Brain microvascular endothelial cell (primary cell): ENCODE measurements around the gene UNC13B.

Experiments used
- DNase-seq: peaks from one replicate; pipeline ENCODE4 v3.0.0-alpha.2; 2020
- H3K27ac ChIP-seq: fragments of 250-450 bp; sonication (Bioruptor Pico); 2 replicates; pipeline ENCODE4 v1.5.1; 2020; ENCODE audit warnings: mild to moderate bottlenecking, moderate library complexity
- H3K27me3 ChIP-seq: fragments of 250-450 bp; sonication (Bioruptor Pico); replicated peaks from 2 replicates; pipeline ENCODE4 v1.5.1; 2020; ENCODE audit warnings: mild to moderate bottlenecking
- H3K36me3 ChIP-seq: fragments of 250-450 bp; sonication (Bioruptor Pico); replicated peaks from 2 replicates; pipeline ENCODE4 v1.5.1; 2020; ENCODE audit warnings: mild to moderate bottlenecking
- H3K4me3 ChIP-seq: 2 replicates; pipeline ENCODE4 v1.5.1; 2011; ENCODE audit warnings: low read depth, mild to moderate bottlenecking, control low read depth, low read length, moderate library complexity
- CTCF ChIP-seq: IDR thresholded peaks from 2 replicates; pipeline ENCODE4 v1.5.1; 2011; ENCODE audit warnings: low read depth, mild to moderate bottlenecking, moderate library complexity, low read length, control low read depth, inconsistent platforms; ENCODE audit errors: missing control alignments
- in situ Hi-C: cut with HindIII; loops from 2 replicates; pipeline ENCODE4 v1.10.0; 2017; ENCODE audit warnings: low sequenced_read_pairs, low pct_ligation_motif_present

UNC13B gene

GRCh38 chr9:35280399-35280798, 118.6 kb downstream of the UNC13B start:
- no peak for DNase-seq
- no peak overlapping the region for H3K4me3 ChIP-seq
- in situ Hi-C loops = no loop called here
- H3K27ac ChIP-seq = no peak overlapping the region
- H3K27me3 ChIP-seq = no peaks in the 10 kb centered on the region
- H3K36me3 ChIP-seq = no peaks in the 10 kb centered on the region
- TF ChIP-seq CTCF = no peak

GRCh38 chr9:35285731-35286130, 123.9 kb downstream of the UNC13B start:
- Histone ChIP-seq H3K36me3 (no peaks in the 10 kb centered on the region), H3K4me3 (no peak overlapping the region), H3K27me3 (no peaks in the 10 kb centered on the region), H3K27ac (no peak overlapping the region)
- no peak for TF ChIP-seq CTCF
- in situ Hi-C loops = no loop called here
- no peak for DNase-seq

- H3K27me3 ChIP-seq = no peaks in the 10 kb centered on the region
- no peak overlapping the region for H3K4me3 ChIP-seq
- DNase-seq = no peak
- H3K36me3 ChIP-seq = no peaks in the 10 kb centered on the region
- in situ Hi-C loops = no loop called here
- H3K27ac ChIP-seq = no peak overlapping the region
- TF ChIP-seq CTCF = no peak
These were observed 124.6 kb downstream of the UNC13B start for GRCh38 chr9:35286381-35286780.

- H3K27ac ChIP-seq = no peak overlapping the region
- H3K27me3 ChIP-seq = no peaks in the 10 kb centered on the region
- in situ Hi-C loops = no loop called here
- no peak for TF ChIP-seq CTCF
- no peak overlapping the region for H3K4me3 ChIP-seq
- H3K36me3 ChIP-seq = no peaks in the 10 kb centered on the region
- peak; percentile 25 for DNase-seq
These were observed 126.3 kb downstream of the UNC13B start for GRCh38 chr9:35287987-35288632.

- Histone ChIP-seq H3K4me3 (no peak overlapping the region), H3K27ac (no peak overlapping the region), H3K27me3 (no peaks in the 10 kb centered on the region), H3K36me3 (no peaks in the 10 kb centered on the region)
- TF ChIP-seq CTCF = no peak
- in situ Hi-C loops = no loop called here
- DNase-seq = no peak
These were observed 127.0 kb downstream of the UNC13B start for GRCh38 chr9:35288778-35289177.

- Histone ChIP-seq H3K4me3 (no peak overlapping the region), H3K27me3 (no peaks in the 10 kb centered on the region), H3K27ac (no peak overlapping the region), H3K36me3 (no peaks in the 10 kb centered on the region)
- in situ Hi-C loops = no loop called here
- no peak for DNase-seq
- TF ChIP-seq CTCF = no peak
These were observed 131.7 kb downstream of the UNC13B start for GRCh38 chr9:35293376-35293964.
